Thymus (tissue), 11 donors: ENCODE measurements around the gene CCDC85A. TPM values are rescaled to one million over a fixed set of nuclear protein-coding genes. Genes with fewer than 3 reads are reported as not detected.

Source experiments
- DNase-seq, 9 donors: peaks; one replicate each; pipeline ENCODE4 v3.0.0-alpha.2; 2013; ENCODE audit warnings: low spot score in 9 of 9, low read depth in 6 of 9, missing footprints in 1 of 9
- H3K27ac ChIP-seq, 2 donors: one replicate each; pipeline ENCODE4 v1.5.1; 2013; ENCODE audit warnings: control low read depth in 1 of 2, low read depth in 1 of 2, low read length in 1 of 2, mild to moderate bottlenecking in 1 of 2, moderate library complexity in 1 of 2
- H3K27me3 ChIP-seq, 2 donors: one replicate each; pipeline ENCODE4 v1.5.1; 2013; ENCODE audit warnings: low read length in 1 of 2; ENCODE audit not compliant: control insufficient read depth in 2 of 2, insufficient read depth in 1 of 2
- H3K36me3 ChIP-seq, 2 donors: one replicate each; pipeline ENCODE4 v1.5.1; 2013; ENCODE audit warnings: low read length in 1 of 2, mild to moderate bottlenecking in 1 of 2, moderate library complexity in 1 of 2; ENCODE audit not compliant: control insufficient read depth in 2 of 2, insufficient read depth in 2 of 2
- H3K4me1 ChIP-seq, 2 donors: one replicate each; pipeline ENCODE4 v1.5.1; 2013; ENCODE audit warnings: low read length in 2 of 2; ENCODE audit not compliant: control insufficient read depth in 2 of 2, insufficient read depth in 2 of 2
- H3K4me3 ChIP-seq, 2 donors: one replicate each; pipeline ENCODE4 v1.5.1; 2013; ENCODE audit warnings: low read length in 2 of 2, control low read depth in 1 of 2, mild to moderate bottlenecking in 1 of 2
- H3K9me3 ChIP-seq, 2 donors: one replicate each; pipeline ENCODE4 v1.5.1; 2013; ENCODE audit warnings: low read length in 1 of 2, mild to moderate bottlenecking in 1 of 2; ENCODE audit not compliant: control insufficient read depth in 2 of 2, insufficient read depth in 1 of 2
- WGBS: extraction: QIAGEN DNeasy Blood & Tissue Kit; methylation state at CpG from one replicate; pipeline ENCODE4 v1.1.7; 2013; 5-methylcytosine and 5-hydroxymethylcytosine counted together
- polyA plus RNA-seq: library from polyadenylated mRNA; stranded (reverse); fragments of 200-250 nt; gene quantifications from one replicate; pipeline ENCODE4 v1.2.3, GENCODE V29; 2013
- total RNA-seq: library from RNA; stranded (reverse); fragments of 120-200 nt; gene quantifications from one replicate; pipeline ENCODE4 v1.2.4, GENCODE V29; 2013
- donor health status: healthy.

Gene CCDC85A
- total and polyA plus RNA-seq, 2 donors, result 0.21 to 0.76 TPM

GRCh38 chr2:56202381-56203121 lies 18.8 kb downstream of the CCDC85A start:
- Histone ChIP-seq H3K4me1 (no peaks in the 10 kb centered on the region), H3K4me3 (no peak overlapping the region), H3K27ac (no peak overlapping the region), H3K9me3 (no peaks in the 10 kb centered on the region), H3K36me3 (no peaks in the 10 kb centered on the region), H3K27me3 (no peaks in the 10 kb centered on the region)
- DNase-seq, result no peak
- 93% methylated on average over 3 of the region's 3 CpGs for WGBS

- DNase-seq, result no peak
- no peaks in the 10 kb centered on the region for H3K4me1 ChIP-seq
- no peaks in the 10 kb centered on the region for H3K9me3 ChIP-seq
- no peak overlapping the region for H3K4me3 ChIP-seq
- H3K36me3 ChIP-seq, result no peaks in the 10 kb centered on the region
- WGBS, result 88% methylated on average over 3 of the region's 3 CpGs
- H3K27ac ChIP-seq, result no peak overlapping the region
- H3K27me3 ChIP-seq, result no peaks in the 10 kb centered on the region
These were observed 20.8 kb downstream of the CCDC85A start for GRCh38 chr2:56204556-56204955.

GRCh38 chr2:56206250-56206649 lies 22.5 kb downstream of the CCDC85A start:
- Histone ChIP-seq H3K27ac (no peak overlapping the region), H3K27me3 (no peaks in the 10 kb centered on the region), H3K4me1 (no peaks in the 10 kb centered on the region), H3K4me3 (no peak overlapping the region), H3K9me3 (no peaks in the 10 kb centered on the region), H3K36me3 (no peaks in the 10 kb centered on the region)
- no peak for DNase-seq
- whole genome bisulfite sequencing, result 0% methylated on average over 1 of the region's 1 CpG

GRCh38 chr2:56207760-56208159 lies 24.0 kb downstream of the CCDC85A start:
- Histone ChIP-seq H3K27ac (no peak overlapping the region), H3K9me3 (no peaks in the 10 kb centered on the region), H3K4me1 (no peaks in the 10 kb centered on the region), H3K27me3 (no peaks in the 10 kb centered on the region), H3K36me3 (no peaks in the 10 kb centered on the region), H3K4me3 (no peak overlapping the region)
- 95% methylated on average over 1 of the region's 1 CpG for WGBS
- no peak for DNase-seq

GRCh38 chr2:56208380-56208779 lies 24.6 kb downstream of the CCDC85A start:
- Histone ChIP-seq H3K27me3 (no peaks in the 10 kb centered on the region), H3K36me3 (no peaks in the 10 kb centered on the region), H3K9me3 (no peaks in the 10 kb centered on the region), H3K4me1 (no peaks in the 10 kb centered on the region), H3K27ac (no peak overlapping the region), H3K4me3 (no peak overlapping the region)
- 100% methylated on average over 1 of the region's 1 CpG for WGBS
- DNase-seq, result no peak

GRCh38 chr2:56209701-56210100 lies 25.9 kb downstream of the CCDC85A start:
- no peaks in the 10 kb centered on the region for H3K9me3 ChIP-seq
- 95% methylated on average over 1 of the region's 1 CpG for WGBS
- no peaks in the 10 kb centered on the region for H3K36me3 ChIP-seq
- H3K4me3 ChIP-seq, result no peak overlapping the region
- no peaks in the 10 kb centered on the region for H3K4me1 ChIP-seq
- no peak overlapping the region for H3K27ac ChIP-seq
- DNase-seq, result no peak
- H3K27me3 ChIP-seq, result no peaks in the 10 kb centered on the region

- no peaks in the 10 kb centered on the region for H3K9me3 ChIP-seq
- no peaks in the 10 kb centered on the region for H3K36me3 ChIP-seq
- no peaks in the 10 kb centered on the region for H3K4me1 ChIP-seq
- H3K27ac ChIP-seq, result no peak overlapping the region
- H3K27me3 ChIP-seq, result no peaks in the 10 kb centered on the region
- no peak overlapping the region for H3K4me3 ChIP-seq
- WGBS, result 95% methylated on average over 3 of the region's 3 CpGs
- no peak for DNase-seq
These were observed 26.5 kb downstream of the CCDC85A start for GRCh38 chr2:56210291-56210690.

GRCh38 chr2:56211048-56211447 lies 27.3 kb downstream of the CCDC85A start:
- H3K4me3 ChIP-seq, result no peak overlapping the region
- no peaks in the 10 kb centered on the region for H3K27me3 ChIP-seq
- no peak for DNase-seq
- no peaks in the 10 kb centered on the region for H3K4me1 ChIP-seq
- no peaks in the 10 kb centered on the region for H3K9me3 ChIP-seq
- no peaks in the 10 kb centered on the region for H3K36me3 ChIP-seq
- H3K27ac ChIP-seq, result no peak overlapping the region

- WGBS, result over 99% methylated on average over 2 of the region's 2 CpGs
- Histone ChIP-seq H3K4me1 (no peaks in the 10 kb centered on the region), H3K27me3 (no peaks in the 10 kb centered on the region), H3K27ac (no peak overlapping the region), H3K9me3 (no peaks in the 10 kb centered on the region), H3K4me3 (no peak overlapping the region), H3K36me3 (no peaks in the 10 kb centered on the region)
- no peak for DNase-seq
These were observed 32.1 kb downstream of the CCDC85A start for GRCh38 chr2:56215911-56216310.
